Measurements from ENCODE around the gene CNPY2.
"Not testable (repeated sequence)": the region's sequence is repeated elsewhere in the genome, so short reads cannot be mapped to it uniquely, and the experiment has no call there.

The CNPY2 gene

DNA sequence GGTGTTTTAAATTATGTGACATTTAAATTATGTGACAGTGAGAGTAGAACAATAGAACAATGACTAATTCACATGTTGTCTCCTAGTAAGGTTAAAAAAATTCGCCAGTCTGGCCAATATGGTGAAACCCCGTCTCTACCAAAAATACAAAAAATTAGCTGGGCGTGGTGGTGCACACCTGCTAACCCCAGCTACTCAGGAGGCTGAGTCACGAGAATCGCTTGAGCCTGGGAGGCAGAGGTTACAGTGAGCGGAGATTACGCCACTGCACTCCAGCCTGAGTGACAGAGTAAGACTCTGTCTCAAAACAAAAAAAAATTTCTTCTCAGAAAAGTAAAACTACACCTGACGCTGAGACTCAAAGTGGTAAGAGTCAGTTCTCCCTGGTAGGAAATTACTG is 18.4 kb downstream of the CNPY2 start:
- Histone ChIP-seq H3K27me3 (ENCODE audit: low read depth) (no peaks in the 10 kb centered on the region), H3K4me1 (peaks cover 31% of the 10 kb centered on the region), H3K9me3 (no peaks in the 10 kb centered on the region), H3K4me3 (no peak overlapping the region), H3K36me3 (replicated peaks) (peaks cover 58% of the 10 kb centered on the region)
- in situ Hi-C loops (cut with MboI; ENCODE audit: low sequenced_read_pairs) = loop anchor here (25.0 kb wide), 1 partner anchor 315 kb away; no protein-coding TSS in a partner anchor
- DNase-seq (ENCODE audit: low spot score in 2 of 2) = no peak

DNA sequence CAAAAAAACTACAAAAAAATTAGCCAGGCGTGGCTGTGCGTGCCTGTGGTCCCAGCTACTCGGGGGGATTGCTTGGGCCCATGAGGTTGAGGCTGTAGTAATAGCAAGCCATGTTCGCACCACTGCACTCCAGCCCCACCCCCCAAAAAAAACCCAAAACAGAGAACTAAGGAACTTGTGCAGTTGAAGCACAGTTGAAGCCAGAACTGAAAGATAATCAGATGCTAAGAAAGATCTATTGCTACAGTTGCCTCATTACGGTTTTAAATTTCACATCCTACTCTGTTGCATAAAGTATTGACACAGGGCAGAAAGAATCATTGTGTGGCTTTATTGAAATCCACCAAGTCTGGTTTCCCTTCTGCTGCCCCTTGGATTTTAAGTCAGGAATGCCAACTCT is 19.5 kb downstream of the CNPY2 start:
- peaks cover 31% of the 10 kb centered on the region for H3K4me1 ChIP-seq
- peaks cover 64% of the 10 kb centered on the region for H3K36me3 ChIP-seq (replicated peaks)
- no peaks in the 10 kb centered on the region for H3K27me3 ChIP-seq (ENCODE audit: low read depth)
- no peak overlapping the region for H3K4me3 ChIP-seq
- H3K9me3 ChIP-seq = no peaks in the 10 kb centered on the region
- no peak for DNase-seq (ENCODE audit: low spot score in 2 of 2)
- in situ Hi-C loops (cut with MboI; ENCODE audit: low sequenced_read_pairs) = loop anchor here (25.0 kb wide), 1 partner anchor 316 kb away; no protein-coding TSS in a partner anchor

DNA sequence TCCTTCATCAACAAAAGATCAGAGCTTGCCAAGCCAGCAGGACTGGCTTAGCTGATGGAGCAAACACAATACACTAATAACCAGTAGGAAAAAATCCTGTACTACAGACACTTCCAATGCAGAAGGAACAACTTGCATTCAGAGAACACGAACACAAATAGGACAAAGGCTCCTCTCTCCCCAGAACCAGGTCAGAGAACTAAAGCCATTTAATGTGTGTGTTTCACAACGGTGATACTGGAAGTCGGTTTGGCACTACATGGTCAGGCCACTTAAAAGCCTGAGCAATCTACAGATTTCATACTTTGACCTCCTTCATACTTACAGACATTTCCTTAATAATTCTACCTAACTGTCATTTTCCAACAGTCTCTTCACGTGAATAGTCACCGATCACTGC is 22.0 kb downstream of the CNPY2 start:
- Histone ChIP-seq H3K4me3 (no peak overlapping the region), H3K36me3 (replicated peaks) (peaks cover 73% of the 10 kb centered on the region), H3K4me1 (peaks cover 21% of the 10 kb centered on the region), H3K27me3 (ENCODE audit: low read depth) (no peaks in the 10 kb centered on the region), H3K9me3 (no peaks in the 10 kb centered on the region)
- in situ Hi-C loops (cut with MboI; ENCODE audit: low sequenced_read_pairs) = loop anchor here (25.0 kb wide), 1 partner anchor 319 kb away; no protein-coding TSS in a partner anchor
- DNase-seq (ENCODE audit: low spot score in 2 of 2) = no peak

GRCh38 chr12:56288705-56289387 is 26.9 kb downstream of the CNPY2 start:
- peaks cover 54% of the 10 kb centered on the region for H3K36me3 ChIP-seq (replicated peaks)
- no peaks in the 10 kb centered on the region for H3K4me1 ChIP-seq

GRCh38 chr12:56286044-56286830 is 29.6 kb downstream of the CNPY2 start:
- H3K36me3 ChIP-seq (replicated peaks) = peaks cover 64% of the 10 kb centered on the region
- no peaks in the 10 kb centered on the region for H3K4me1 ChIP-seq
- DNase-seq (ENCODE audit: low spot score in 2 of 2) = peak in 1 of 2 experiments; percentile 32
- in situ Hi-C loops (cut with MboI; ENCODE audit: low sequenced_read_pairs) = loop anchor here (25.0 kb wide), 1 partner anchor 326 kb away; no protein-coding TSS in a partner anchor
- H3K4me3 ChIP-seq = no peak overlapping the region
- H3K27me3 ChIP-seq (ENCODE audit: low read depth) = no peaks in the 10 kb centered on the region
- no peaks in the 10 kb centered on the region for H3K9me3 ChIP-seq

More at GRCh38 chr12:56288705-56289387, 26.9 kb downstream of the CNPY2 start:
- no peaks in the 10 kb centered on the region for H3K9me3 ChIP-seq
- no peaks in the 10 kb centered on the region for H3K27me3 ChIP-seq (ENCODE audit: low read depth)
- no peak overlapping the region for H3K4me3 ChIP-seq
- in situ Hi-C loops (cut with MboI; ENCODE audit: low sequenced_read_pairs) = loop anchor here (25.0 kb wide), 1 partner anchor 323 kb away; no protein-coding TSS in a partner anchor
- no peak for DNase-seq (ENCODE audit: low spot score in 2 of 2)

DNA sequence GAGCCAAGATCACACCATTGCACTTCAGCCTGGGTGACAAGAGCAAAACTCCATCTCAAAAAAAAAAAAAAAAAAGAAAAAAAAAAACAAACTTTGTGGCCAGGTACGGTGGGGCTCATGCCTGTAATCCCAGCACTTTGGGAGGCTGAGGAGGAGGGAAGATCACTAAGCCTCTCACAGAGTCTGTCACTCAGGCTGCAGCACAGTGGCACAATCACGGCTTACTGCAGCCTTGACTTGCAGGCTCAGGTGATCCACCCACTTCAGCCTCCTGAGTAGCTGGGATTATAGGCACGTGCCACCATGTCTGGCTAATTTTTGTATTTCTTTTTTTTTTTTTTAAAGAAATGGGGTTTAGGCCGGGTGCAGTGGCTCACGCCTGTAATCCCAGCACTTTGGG is 31.5 kb downstream of the CNPY2 start:
- in situ Hi-C loops (cut with MboI; ENCODE audit: low sequenced_read_pairs) = loop anchor here (25.0 kb wide), 1 partner anchor 328 kb away; no protein-coding TSS in a partner anchor
- H3K4me3 ChIP-seq; H3K4me1 ChIP-seq; H3K27me3 ChIP-seq (ENCODE audit: low read depth); DNase-seq (ENCODE audit: low spot score in 2 of 2); H3K9me3 ChIP-seq: not testable (repeated sequence)
- H3K36me3 ChIP-seq (replicated peaks) = peaks cover 63% of the 10 kb centered on the region

DNA sequence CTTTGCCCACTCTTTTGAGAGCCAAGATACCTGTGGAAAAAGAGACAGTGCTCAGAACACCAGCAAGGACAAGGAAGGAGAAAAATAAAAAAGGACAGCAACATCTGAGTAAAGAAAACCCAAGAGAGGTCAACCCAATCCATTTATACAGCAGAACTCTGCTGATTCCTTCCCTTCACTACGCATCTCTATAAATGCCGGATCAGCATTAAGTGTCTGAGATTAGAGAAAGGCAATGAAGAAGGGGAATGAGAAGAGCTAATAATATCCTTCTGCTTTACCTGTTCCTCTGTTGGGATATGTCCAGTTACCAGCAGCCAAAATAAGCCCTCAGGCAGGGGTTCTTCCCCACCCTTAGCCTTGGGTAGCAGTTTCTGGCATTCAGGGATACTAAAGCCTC is 33.2 kb downstream of the CNPY2 start:
- Histone ChIP-seq H3K36me3 (replicated peaks) (peaks cover 75% of the 10 kb centered on the region), H3K4me3 (no peak overlapping the region), H3K27me3 (ENCODE audit: low read depth) (no peaks in the 10 kb centered on the region), H3K4me1 (no peaks in the 10 kb centered on the region), H3K9me3 (no peaks in the 10 kb centered on the region)
- no peak for DNase-seq (ENCODE audit: low spot score in 2 of 2)
- in situ Hi-C loops (cut with MboI; ENCODE audit: low sequenced_read_pairs) = loop anchor here (25.0 kb wide), 1 partner anchor 330 kb away; no protein-coding TSS in a partner anchor

DNA sequence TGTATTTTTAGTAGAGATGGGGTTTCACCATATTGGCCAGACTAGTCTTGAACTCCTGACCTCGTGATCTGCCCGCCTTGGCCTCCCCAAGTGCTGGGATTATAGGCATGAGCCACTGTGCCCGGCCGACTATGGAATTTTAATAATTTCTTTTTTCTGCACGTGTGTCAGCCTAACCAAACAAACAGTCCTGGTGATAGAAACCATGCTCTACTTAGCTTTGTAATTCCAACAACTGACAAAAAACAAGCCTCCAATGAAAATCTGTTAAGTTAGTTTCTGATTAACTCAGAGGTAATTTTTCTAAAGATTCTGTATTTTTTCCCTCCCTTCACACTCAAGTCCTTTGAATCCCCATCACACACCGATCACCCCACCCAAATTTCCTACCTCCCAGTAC is 33.8 kb downstream of the CNPY2 start:
- Histone ChIP-seq H3K4me3 (no peak overlapping the region), H3K36me3 (replicated peaks) (peaks cover 76% of the 10 kb centered on the region), H3K4me1 (no peaks in the 10 kb centered on the region), H3K27me3 (ENCODE audit: low read depth) (no peaks in the 10 kb centered on the region), H3K9me3 (no peaks in the 10 kb centered on the region)
- no peak for DNase-seq (ENCODE audit: low spot score in 2 of 2)
- in situ Hi-C loops (cut with MboI; ENCODE audit: low sequenced_read_pairs) = loop anchor here (25.0 kb wide), 1 partner anchor 330 kb away; no protein-coding TSS in a partner anchor

DNA sequence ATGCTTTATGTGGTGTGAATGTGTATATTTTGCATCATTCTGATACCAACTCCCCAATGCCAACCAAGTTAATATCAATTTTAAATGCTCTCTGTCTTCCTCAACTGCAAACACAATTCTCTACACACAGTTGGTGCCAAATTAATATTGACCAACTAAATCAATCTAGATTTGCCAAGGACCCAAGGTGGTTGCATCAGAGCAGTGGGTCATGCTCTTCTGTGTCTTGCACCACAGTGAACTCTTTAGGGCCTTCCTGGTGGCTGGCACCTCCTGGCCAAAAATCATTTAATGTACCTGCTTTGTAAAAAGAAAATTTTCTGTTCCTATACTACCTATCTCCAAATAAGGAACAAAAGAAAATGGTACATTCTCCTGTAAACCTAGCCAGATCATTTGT is 34.9 kb downstream of the CNPY2 start:
- no peaks in the 10 kb centered on the region for H3K4me1 ChIP-seq
- H3K4me3 ChIP-seq = no peak overlapping the region
- H3K9me3 ChIP-seq = no peaks in the 10 kb centered on the region
- H3K27me3 ChIP-seq (ENCODE audit: low read depth) = no peaks in the 10 kb centered on the region
- no peak for DNase-seq (ENCODE audit: low spot score in 2 of 2)
- peaks cover 86% of the 10 kb centered on the region for H3K36me3 ChIP-seq (replicated peaks)
- in situ Hi-C loops (cut with MboI; ENCODE audit: low sequenced_read_pairs) = loop anchor here (25.0 kb wide), 1 partner anchor 331 kb away; no protein-coding TSS in a partner anchor

DNA sequence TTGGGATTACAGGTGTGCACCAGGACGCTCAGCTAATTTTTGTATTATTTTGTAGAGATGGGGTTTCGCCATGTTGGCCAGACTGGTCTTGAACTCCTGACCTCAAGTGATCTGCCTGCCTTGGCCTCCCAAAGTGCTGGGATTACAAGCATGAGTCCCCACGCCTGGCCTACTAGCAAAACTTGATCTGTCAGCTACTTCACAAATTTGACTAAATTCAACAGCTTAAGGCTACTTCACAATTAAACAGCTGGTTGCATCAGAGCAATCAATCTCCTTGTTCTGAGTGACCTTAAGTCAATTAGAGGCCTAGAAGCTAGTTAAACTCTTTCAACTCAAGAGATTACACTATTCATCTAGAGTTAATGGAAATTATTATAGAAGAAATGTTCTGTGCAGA is 36.9 kb downstream of the CNPY2 start:
- no peak overlapping the region for H3K4me3 ChIP-seq
- peaks cover 92% of the 10 kb centered on the region for H3K36me3 ChIP-seq (replicated peaks)
- in situ Hi-C loops (cut with MboI; ENCODE audit: low sequenced_read_pairs) = loop anchor here (25.0 kb wide), 1 partner anchor 333 kb away; no protein-coding TSS in a partner anchor
- DNase-seq (ENCODE audit: low spot score in 2 of 2) = no peak
- no peaks in the 10 kb centered on the region for H3K27me3 ChIP-seq (ENCODE audit: low read depth)
- no peaks in the 10 kb centered on the region for H3K9me3 ChIP-seq
- no peaks in the 10 kb centered on the region for H3K4me1 ChIP-seq

DNA sequence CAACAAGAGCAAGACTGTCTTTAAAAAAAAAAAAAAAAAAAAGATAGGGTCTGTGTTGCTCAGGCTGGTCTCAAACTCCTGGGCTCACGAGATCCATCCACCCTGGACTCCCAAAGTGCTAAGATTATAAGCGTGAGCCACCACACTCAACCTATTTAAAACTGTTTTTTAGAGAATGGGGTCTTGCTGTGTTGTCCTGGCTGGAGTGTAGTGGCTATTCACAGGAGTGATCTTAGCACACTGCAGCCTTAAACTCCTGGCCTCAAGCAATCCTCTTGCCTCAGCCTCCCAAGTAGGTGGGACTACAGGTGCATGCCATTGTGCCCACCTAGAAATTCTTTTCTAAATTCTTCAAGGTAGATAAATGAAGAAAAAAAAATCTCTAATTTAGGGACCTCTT is 41.5 kb downstream of the CNPY2 start:
- Histone ChIP-seq H3K9me3 (no peaks in the 10 kb centered on the region), H3K27me3 (ENCODE audit: low read depth) (no peaks in the 10 kb centered on the region), H3K4me1 (no peaks in the 10 kb centered on the region), H3K4me3 (no peak overlapping the region), H3K36me3 (replicated peaks) (peaks cover 93% of the 10 kb centered on the region)
- in situ Hi-C loops (cut with MboI; ENCODE audit: low sequenced_read_pairs) = no loop called here
- DNase-seq (ENCODE audit: low spot score in 2 of 2) = no peak

DNA sequence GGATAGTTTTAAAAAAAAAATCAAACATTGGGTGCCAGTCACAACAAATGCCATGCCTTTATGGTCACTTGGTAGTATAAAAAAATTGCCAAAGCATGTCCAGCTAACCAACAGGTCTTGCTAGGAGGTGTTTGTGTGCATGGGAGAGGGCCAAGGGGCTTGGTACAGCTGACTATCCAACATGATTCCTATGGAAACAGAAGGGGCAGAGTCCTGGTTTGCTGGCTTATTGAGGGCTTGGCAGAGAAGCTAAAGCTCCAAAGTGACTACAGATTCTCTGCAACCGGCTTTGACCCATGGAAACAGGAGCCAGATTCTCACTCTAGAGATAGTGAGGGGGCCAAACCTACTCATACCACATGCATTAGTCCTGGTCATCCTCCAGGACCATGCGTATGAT is 43.3 kb downstream of the CNPY2 start:
- H3K4me3 ChIP-seq; DNase-seq (ENCODE audit: low spot score in 2 of 2); H3K4me1 ChIP-seq; in situ Hi-C loops (cut with MboI; ENCODE audit: low sequenced_read_pairs); H3K27me3 ChIP-seq (ENCODE audit: low read depth); H3K9me3 ChIP-seq: not testable (repeated sequence)
- peaks cover 78% of the 10 kb centered on the region for H3K36me3 ChIP-seq (replicated peaks)

DNA sequence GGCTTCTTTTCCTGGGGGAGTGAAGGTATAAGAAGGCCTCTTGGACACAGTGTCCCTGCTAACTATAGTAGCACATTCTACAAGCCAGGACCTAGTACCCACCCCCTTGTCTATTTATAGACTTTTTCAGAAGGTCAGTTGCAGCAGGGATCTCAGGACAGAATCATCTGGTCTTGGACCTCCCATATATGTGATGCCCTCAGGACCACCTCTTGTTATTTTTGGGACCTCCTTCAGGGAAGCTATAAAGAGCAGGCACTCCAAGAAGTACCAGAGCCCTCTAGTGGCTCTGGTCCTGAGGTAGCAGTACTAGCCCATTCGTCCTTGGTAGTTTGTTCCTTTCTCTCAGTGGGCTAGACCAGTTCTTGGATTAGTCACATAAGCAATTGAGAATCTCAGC is 44.8 kb downstream of the CNPY2 start:
- no peaks in the 10 kb centered on the region for H3K9me3 ChIP-seq
- H3K27me3 ChIP-seq (ENCODE audit: low read depth) = no peaks in the 10 kb centered on the region
- DNase-seq (ENCODE audit: low spot score in 2 of 2) = no peak
- H3K36me3 ChIP-seq (replicated peaks) = peaks cover 69% of the 10 kb centered on the region
- H3K4me1 ChIP-seq = peaks cover 4% of the 10 kb centered on the region
- in situ Hi-C loops (cut with MboI; ENCODE audit: low sequenced_read_pairs) = no loop called here
- no peak overlapping the region for H3K4me3 ChIP-seq

Measured in HAP-1 (cell line).